Smooth muscle cell (in vitro differentiated cells): ENCODE results near the gene TPGS1. TPM values are rescaled to one million over a fixed set of nuclear protein-coding genes. Genes with fewer than 3 reads are reported as not detected.

Experiments
- DNase-seq: peaks from one replicate; lab custom pipeline; 2025; ENCODE audit not compliant: unreplicated experiment; lab: John Stamatoyannopoulos, UW
- H2AFZ ChIP-seq: fragments of 200-600 bp; sonication (generic); 2 replicates; pipeline ENCODE4 v1.6.0; 2016; ENCODE audit warnings: antibody characterized with exemption, low read depth, mild to moderate bottlenecking
- H3F3A ChIP-seq: fragments of 200-600 bp; sonication (generic); 2 replicates; pipeline ENCODE4 v1.6.0; 2017; ENCODE audit warnings: antibody characterized with exemption, low read depth
- H3K27ac ChIP-seq: fragments of 200-600 bp; sonication (generic); 2 replicates; pipeline ENCODE4 v1.5.1; 2016; ENCODE audit warnings: low read depth, mild to moderate bottlenecking
- H3K27me3 ChIP-seq: fragments of 200-600 bp; sonication (generic); 2 replicates; pipeline ENCODE4 v1.6.1; 2016; ENCODE audit warnings: low read depth, mild to moderate bottlenecking
- H3K36me3 ChIP-seq: fragments of 200-600 bp; sonication (generic); 2 replicates; pipeline ENCODE4 v1.5.1; 2016; ENCODE audit warnings: low read depth
- H3K4me1 ChIP-seq: fragments of 200-600 bp; sonication (generic); 2 replicates; pipeline ENCODE4 v1.5.1; 2016; ENCODE audit warnings: low read depth
- H3K4me2 ChIP-seq: fragments of 200-600 bp; sonication (generic); 2 replicates; pipeline ENCODE4 v1.6.0; 2016; ENCODE audit warnings: mild to moderate bottlenecking
- H3K4me3 ChIP-seq: fragments of 200-600 bp; sonication (generic); 2 replicates; pipeline ENCODE4 v1.5.1; 2016; ENCODE audit warnings: mild to moderate bottlenecking
- H3K79me2 ChIP-seq: fragments of 200-600 bp; sonication (generic); 2 replicates; pipeline ENCODE4 v1.6.0; 2016; ENCODE audit warnings: low read depth, mild to moderate bottlenecking
- H3K9ac ChIP-seq: fragments of 200-600 bp; sonication (generic); 2 replicates; pipeline ENCODE4 v1.6.0; 2016; ENCODE audit warnings: low read depth
- H3K9me3 ChIP-seq: fragments of 200-600 bp; sonication (generic); replicated peaks from 2 replicates; pipeline ENCODE4 v1.5.1; 2016; ENCODE audit warnings: low read depth
- H4K20me1 ChIP-seq: fragments of 200-600 bp; sonication (generic); 2 replicates; pipeline ENCODE4 v1.6.0; 2016; ENCODE audit warnings: low read depth
- WGBS: methylation state at CpG from one replicate; pipeline ENCODE4 v1.1.7; 2016; ENCODE audit warnings: low lambda C conversion rate; 5-methylcytosine and 5-hydroxymethylcytosine counted together
- polyA plus RNA-seq: library from polyadenylated mRNA; unstranded; fragments of >200 nt; fragmentation: Nextera tagmentation; extraction: Ambion mirVana; gene quantifications from 2 replicates; pipeline ENCODE4 v1.2.1, GENCODE V29; 2016
- total RNA-seq: library from RNA; depleted of rRNA; stranded (reverse); fragments of >200 nt; gene quantifications from 2 replicates; pipeline ENCODE4 v1.2.3, GENCODE V29; 2014
- TF ChIP-seq, protein P1 (sequence below): fragments of 200-600 bp; sonication (generic); IDR thresholded peaks from 2 replicates; pipeline ENCODE4 v1.5.1; 2017; ENCODE audit warnings: borderline replicate concordance, mild to moderate bottlenecking, antibody characterized with exemption; ENCODE audit not compliant: insufficient read depth, poor library complexity, severe bottlenecking

TPGS1 gene
- total and polyA plus RNA-seq, 2 experiments from 2014 or later, result 20.5 to 51.3 TPM

DNA sequence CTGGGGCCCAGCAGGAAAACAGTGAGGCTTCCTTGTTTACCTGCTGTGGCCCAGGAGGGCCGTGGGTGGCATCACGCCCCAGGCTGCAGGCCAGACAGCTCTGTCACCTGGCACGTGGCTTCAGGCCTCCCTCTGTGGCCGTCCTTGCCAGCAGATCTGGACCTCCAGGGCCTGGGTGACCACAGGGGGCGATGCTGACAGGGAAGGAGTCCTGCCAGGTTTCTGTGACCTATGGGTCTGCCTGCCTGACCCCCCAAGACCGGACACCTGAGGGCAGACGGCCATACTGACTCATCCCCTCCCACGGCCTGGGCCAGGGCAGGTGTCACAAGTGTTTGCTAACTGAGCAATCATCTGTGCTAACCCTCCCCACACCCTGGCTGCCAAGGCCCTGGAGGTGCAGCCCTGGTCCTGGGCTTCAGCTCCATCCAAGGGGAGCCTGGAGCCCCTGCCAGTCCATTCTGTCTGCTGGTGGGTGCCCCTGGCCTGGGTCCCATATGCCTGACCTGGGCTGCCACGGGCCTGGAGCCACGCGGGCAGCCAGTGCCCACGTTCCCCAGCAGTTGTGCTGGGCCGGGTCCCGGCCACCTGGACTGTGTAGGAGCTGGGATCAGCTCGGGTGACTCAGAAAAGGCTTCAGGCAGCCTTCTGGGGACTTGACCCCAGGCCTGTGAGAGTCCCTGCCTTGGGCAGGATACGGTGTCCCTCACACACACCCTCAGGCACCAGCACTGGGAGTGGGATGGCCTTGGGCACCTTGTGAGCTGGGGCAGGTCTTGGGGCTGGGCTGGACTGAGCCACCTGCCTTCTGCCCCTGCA is 27.9 kb downstream of the TPGS1 start:
- DNase-seq, result no peak
- no peak overlapping the region for H3K4me3 ChIP-seq
- TF ChIP-seq, protein P1, sequence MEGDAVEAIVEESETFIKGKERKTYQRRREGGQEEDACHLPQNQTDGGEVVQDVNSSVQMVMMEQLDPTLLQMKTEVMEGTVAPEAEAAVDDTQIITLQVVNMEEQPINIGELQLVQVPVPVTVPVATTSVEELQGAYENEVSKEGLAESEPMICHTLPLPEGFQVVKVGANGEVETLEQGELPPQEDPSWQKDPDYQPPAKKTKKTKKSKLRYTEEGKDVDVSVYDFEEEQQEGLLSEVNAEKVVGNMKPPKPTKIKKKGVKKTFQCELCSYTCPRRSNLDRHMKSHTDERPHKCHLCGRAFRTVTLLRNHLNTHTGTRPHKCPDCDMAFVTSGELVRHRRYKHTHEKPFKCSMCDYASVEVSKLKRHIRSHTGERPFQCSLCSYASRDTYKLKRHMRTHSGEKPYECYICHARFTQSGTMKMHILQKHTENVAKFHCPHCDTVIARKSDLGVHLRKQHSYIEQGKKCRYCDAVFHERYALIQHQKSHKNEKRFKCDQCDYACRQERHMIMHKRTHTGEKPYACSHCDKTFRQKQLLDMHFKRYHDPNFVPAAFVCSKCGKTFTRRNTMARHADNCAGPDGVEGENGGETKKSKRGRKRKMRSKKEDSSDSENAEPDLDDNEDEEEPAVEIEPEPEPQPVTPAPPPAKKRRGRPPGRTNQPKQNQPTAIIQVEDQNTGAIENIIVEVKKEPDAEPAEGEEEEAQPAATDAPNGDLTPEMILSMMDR, result no peak
- no peak overlapping the region for H3K27ac ChIP-seq
- H2AFZ ChIP-seq, result no peak overlapping the region
- H3K4me1 ChIP-seq, result peaks cover 11% of the 10 kb centered on the region
- H3K9ac ChIP-seq, result no peak overlapping the region
- no peaks in the 10 kb centered on the region for H3K27me3 ChIP-seq
- no peak overlapping the region for H3K4me2 ChIP-seq
- H3K36me3 ChIP-seq, result no peaks in the 10 kb centered on the region
- H3K79me2 ChIP-seq, result peaks cover 45% of the 10 kb centered on the region
- peaks cover 6% of the 10 kb centered on the region for H3F3A ChIP-seq
- peaks cover 67% of the 10 kb centered on the region for H4K20me1 ChIP-seq
- H3K9me3 ChIP-seq, result no peaks in the 10 kb centered on the region
- WGBS, result 80% methylated on average over 16 of the region's 16 CpGs

DNA sequence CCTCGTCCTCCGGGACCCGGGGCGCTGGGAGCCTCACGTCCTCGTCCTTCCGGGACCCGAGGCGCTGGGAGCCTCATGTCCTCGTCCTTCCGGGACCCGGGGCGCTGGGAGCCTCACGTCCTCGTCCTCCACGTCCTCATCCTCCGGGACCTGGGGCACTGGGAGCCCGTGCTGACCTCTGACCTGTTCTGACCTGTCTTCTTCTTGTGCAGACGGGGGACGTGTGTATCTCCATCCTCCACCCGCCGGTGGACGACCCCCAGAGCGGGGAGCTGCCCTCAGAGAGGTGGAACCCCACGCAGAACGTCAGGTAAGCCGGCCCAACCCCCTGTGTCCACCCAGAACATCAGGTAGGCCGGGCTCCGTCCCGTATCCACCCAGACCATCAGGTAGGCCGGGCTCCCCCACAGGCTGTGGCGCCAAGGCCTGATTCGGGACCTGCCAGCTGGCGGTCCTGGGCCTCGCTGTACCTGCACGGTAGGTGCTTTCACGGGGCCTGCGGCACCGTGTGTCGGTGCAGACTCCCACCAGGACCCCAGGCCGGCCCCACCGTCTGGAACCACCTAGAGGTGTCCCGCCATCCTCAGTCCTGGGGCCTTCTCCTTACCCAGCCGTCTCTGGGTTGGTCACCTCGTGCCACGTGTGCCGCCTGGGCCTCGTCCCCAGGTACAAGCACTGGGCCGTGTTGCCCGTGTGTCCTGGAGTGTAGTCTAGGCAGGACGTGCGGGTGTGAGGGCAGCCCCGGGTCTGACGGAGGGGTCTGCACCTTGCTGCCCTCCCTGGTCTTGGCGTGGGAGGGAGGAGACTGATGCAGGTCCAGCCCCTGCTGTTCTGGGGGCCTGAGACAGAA is 29.0 kb downstream of the TPGS1 start:
- peaks cover 45% of the 10 kb centered on the region for H3K79me2 ChIP-seq
- no peak overlapping the region for H2AFZ ChIP-seq
- H3K4me3 ChIP-seq, result no peak overlapping the region
- no peak overlapping the region for H3K27ac ChIP-seq
- no peaks in the 10 kb centered on the region for H3K9me3 ChIP-seq
- peaks cover 11% of the 10 kb centered on the region for H3K4me1 ChIP-seq
- WGBS, result 96% methylated on average over 55 of the region's 55 CpGs
- H3K9ac ChIP-seq, result no peak overlapping the region
- DNase-seq, result no peak
- H4K20me1 ChIP-seq, result peaks cover 73% of the 10 kb centered on the region
- H3F3A ChIP-seq, result peaks cover 6% of the 10 kb centered on the region
- no peaks in the 10 kb centered on the region for H3K27me3 ChIP-seq
- no peak overlapping the region for H3K4me2 ChIP-seq
- no peaks in the 10 kb centered on the region for H3K36me3 ChIP-seq
- TF ChIP-seq, protein P1, result no peak

DNA sequence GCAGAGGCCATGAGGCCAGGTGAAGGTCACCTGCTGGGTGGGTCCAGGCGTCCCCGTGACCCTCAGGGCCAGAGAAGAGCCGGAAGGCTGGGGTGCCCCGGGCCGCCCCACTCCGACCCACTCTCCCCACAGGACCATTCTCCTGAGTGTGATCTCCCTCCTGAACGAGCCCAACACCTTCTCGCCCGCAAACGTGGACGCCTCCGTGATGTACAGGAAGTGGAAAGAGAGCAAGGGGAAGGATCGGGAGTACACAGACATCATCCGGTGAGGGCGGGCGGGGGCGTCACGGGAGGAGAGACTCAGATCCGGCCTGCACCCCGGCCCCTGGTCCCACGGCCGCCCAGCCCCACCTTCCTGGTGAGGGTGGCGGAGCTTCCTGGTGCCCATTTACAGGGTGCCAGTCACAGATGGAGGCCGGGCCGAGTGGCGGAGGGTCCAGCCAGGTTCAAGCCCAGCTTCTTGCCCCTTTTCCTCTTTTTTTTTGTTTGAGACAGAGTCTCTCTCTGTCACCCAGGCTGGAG is 29.6 kb downstream of the TPGS1 start:
- 98% methylated on average over 15 of the region's 26 CpGs for WGBS
- Histone ChIP-seq H3K4me1 (peaks cover 11% of the 10 kb centered on the region), H3K4me3 (no peak overlapping the region), H3K36me3 (no peaks in the 10 kb centered on the region), H3K27ac (no peak overlapping the region), H2AFZ (no peak overlapping the region), H3K4me2 (no peak overlapping the region), H3K9ac (no peak overlapping the region), H3K79me2 (peaks cover 42% of the 10 kb centered on the region), H3K27me3 (no peaks in the 10 kb centered on the region), H4K20me1 (peaks cover 78% of the 10 kb centered on the region), H3K9me3 (no peaks in the 10 kb centered on the region), H3F3A (peaks cover 6% of the 10 kb centered on the region)
- TF ChIP-seq, protein P1, result no peak
- no peak for DNase-seq
